ENCODE data around the gene ANKFN1.

Gene ANKFN1

DNA sequence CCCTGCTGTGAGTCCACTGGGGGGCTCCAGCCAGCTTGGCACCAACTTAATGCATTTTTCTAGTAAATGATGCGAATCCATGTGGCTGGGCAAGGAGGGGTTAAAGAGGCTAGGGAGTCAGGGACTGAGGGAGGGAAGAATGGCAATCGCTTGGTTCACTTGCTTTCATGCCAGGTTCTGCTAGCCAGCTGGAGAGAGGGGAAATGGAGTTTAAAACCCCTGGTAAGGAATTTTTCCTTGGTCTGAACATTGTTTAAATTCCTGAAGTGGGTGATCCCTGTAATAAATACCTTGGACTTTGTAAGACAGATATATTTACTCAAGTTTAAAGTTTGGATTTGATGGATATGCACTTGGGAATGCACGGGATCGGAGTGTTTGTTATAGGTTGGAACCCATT lies 22.8 kb downstream of the ANKFN1 start:
- TF ChIP-seq, protein P1, sequence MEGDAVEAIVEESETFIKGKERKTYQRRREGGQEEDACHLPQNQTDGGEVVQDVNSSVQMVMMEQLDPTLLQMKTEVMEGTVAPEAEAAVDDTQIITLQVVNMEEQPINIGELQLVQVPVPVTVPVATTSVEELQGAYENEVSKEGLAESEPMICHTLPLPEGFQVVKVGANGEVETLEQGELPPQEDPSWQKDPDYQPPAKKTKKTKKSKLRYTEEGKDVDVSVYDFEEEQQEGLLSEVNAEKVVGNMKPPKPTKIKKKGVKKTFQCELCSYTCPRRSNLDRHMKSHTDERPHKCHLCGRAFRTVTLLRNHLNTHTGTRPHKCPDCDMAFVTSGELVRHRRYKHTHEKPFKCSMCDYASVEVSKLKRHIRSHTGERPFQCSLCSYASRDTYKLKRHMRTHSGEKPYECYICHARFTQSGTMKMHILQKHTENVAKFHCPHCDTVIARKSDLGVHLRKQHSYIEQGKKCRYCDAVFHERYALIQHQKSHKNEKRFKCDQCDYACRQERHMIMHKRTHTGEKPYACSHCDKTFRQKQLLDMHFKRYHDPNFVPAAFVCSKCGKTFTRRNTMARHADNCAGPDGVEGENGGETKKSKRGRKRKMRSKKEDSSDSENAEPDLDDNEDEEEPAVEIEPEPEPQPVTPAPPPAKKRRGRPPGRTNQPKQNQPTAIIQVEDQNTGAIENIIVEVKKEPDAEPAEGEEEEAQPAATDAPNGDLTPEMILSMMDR (IDR thresholded peaks at IDR 0.05; ENCODE audit: extremely low read depth, insufficient read depth, missing control alignments), result no peak
- in situ Hi-C loops (cut with MboI; ENCODE audit: low pct_unique_long_range_greater_than_20kb, low sequenced_read_pairs, unreplicated experiment), result no loop called here
- DNase-seq (ENCODE audit: low spot score), result no peak

DNA sequence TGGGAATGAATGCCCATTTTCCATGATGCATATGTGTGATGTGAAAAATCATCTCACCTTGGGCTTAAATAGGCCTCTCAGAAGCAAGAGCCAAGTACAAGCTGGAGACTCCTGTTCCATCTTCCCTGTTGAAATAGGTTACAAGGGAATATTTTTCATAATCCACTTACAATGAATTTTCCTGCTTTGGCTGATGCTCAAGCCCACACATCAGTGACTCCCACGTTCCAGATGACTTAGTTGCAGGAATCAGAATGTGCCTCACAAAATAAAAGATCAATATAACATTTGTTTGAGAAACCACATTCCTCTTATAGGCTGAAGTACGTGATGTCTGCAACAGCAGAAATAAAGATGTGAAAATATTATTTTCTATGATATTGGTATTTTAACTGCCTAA lies 24.1 kb downstream of the ANKFN1 start:
- in situ Hi-C loops (cut with MboI; ENCODE audit: low pct_unique_long_range_greater_than_20kb, low sequenced_read_pairs, unreplicated experiment), result no loop called here
- DNase-seq (ENCODE audit: low spot score), result no peak
- TF ChIP-seq, protein P1 (IDR thresholded peaks at IDR 0.05; ENCODE audit: extremely low read depth, insufficient read depth, missing control alignments), result no peak

DNA sequence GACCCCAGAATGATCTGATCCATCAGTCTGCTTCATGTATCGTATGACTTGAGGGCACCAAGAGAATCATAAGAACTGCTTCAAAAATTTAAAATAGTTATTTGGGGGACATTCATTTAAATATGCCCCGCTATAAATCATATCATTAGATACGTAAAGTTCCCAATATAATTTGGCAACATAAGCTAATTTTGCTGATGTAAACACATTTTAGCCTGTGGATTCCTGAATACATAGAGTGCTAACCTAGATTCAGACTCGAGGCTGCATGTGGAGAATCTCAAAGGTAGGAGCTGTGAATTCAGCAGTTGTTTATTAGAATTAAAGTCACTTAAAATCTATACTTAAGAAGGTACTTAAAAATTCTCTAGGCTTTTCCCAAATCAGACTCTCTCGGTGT lies 24.9 kb downstream of the ANKFN1 start:
- no peak for DNase-seq (ENCODE audit: low spot score)
- in situ Hi-C loops (cut with MboI; ENCODE audit: low pct_unique_long_range_greater_than_20kb, low sequenced_read_pairs, unreplicated experiment), result no loop called here
- TF ChIP-seq, protein P1 (IDR thresholded peaks at IDR 0.05; ENCODE audit: extremely low read depth, insufficient read depth, missing control alignments), result no peak

DNA sequence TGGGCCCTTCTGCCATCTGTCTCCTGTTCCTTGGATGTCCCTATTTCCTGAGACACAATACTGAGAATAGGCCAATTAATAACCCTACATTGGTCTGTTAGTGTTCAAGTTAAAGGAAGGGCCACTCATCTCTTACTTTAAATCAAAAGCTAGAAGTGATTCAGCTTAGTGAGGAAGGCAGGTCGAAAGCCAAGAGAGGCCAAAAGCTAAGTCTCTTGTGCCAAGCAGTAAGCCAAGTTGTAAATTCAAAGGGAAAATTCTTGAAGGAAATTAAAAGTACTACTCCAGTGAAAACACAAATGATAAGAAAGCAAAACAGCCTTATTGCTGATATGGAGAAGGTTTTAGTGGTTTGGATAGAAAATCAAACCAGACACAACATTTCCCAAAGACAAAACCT lies 28.8 kb downstream of the ANKFN1 start:
- TF ChIP-seq, protein P1 (IDR thresholded peaks at IDR 0.05; ENCODE audit: extremely low read depth, insufficient read depth, missing control alignments), result no peak
- in situ Hi-C loops (cut with MboI; ENCODE audit: low pct_unique_long_range_greater_than_20kb, low sequenced_read_pairs, unreplicated experiment), result no loop called here

DNA sequence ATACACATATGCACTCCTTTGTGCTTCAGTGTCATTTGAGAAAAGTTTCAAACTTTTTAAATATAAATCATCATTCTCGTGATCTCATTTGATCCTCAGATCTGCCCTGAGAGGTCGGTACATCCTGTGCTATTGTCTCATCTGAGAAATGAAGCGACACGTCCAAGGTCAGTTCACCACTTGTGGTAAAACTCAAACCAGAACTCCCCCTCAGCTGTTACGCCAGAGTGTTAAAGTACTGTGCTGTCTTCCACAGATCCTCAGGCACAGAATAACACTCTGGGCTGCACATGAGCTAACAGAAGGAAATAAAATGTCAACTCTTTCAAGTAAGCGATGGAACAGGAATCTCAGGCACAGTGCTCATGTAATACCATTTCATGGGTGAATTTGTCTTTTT lies 31.4 kb downstream of the ANKFN1 start:
- TF ChIP-seq, protein P1 (IDR thresholded peaks at IDR 0.05; ENCODE audit: extremely low read depth, insufficient read depth, missing control alignments), result no peak
- no peak for DNase-seq (ENCODE audit: low spot score)
- in situ Hi-C loops (cut with MboI; ENCODE audit: low pct_unique_long_range_greater_than_20kb, low sequenced_read_pairs, unreplicated experiment), result no loop called here

More for the DNA sequence above, 28.8 kb downstream of the ANKFN1 start:
- DNase-seq (ENCODE audit: low spot score), result no peak

DNA sequence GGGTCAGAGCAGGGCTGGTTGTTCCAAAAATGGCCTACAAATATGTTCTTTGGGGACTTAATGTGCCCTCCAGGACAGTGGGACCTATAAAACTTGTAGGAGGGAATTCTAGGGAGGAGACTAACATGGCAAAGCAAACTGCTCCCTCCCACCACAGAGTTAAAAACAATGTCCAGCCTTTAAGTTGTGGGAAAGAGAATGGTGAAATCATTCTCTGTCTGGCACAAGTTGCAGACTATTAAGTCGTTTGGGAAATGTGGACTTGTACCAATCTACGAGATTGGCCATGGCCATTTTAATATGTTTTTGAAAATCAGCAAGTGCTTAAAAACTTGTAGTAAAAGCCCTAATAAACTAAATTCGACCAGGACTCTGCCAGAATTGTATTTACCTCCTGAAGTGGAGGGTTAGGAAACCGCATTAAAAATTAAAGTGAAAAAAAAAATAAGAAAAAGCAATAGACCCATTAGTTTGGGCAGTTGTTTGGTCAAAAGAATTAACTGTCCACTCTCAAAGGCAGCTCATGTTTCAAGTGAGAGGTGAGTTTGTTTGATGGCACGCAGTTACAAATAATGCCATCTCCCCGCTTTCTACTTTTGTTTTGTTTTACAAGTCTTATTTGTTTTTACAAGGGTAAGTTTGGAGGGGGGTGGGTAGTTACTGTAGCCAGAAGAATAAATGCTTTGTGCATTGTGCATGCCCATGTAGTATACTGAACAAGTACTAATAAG lies 32.4 kb downstream of the ANKFN1 start:
- TF ChIP-seq, protein P1 (IDR thresholded peaks at IDR 0.05; ENCODE audit: extremely low read depth, insufficient read depth, missing control alignments), result no peak
- in situ Hi-C loops (cut with MboI; ENCODE audit: low pct_unique_long_range_greater_than_20kb, low sequenced_read_pairs, unreplicated experiment), result no loop called here
- DNase-seq (ENCODE audit: low spot score), result no peak

Measured in GM13977 (cell line).